H4 (cell line): ENCODE results near the gene ZNF200. TPM values are rescaled to one million over a fixed set of nuclear protein-coding genes. Genes with fewer than 3 reads are reported as not detected.
"Not testable (repeated sequence)": the region's sequence is repeated elsewhere in the genome, so short reads cannot be mapped to it uniquely, and the experiment has no call there.

Source experiments
- DNase-seq: peaks from one replicate; pipeline ENCODE4 v3.0.0-alpha.2; 2015; ENCODE audit warnings: low spot score
- total RNA-seq: library from RNA; depleted of rRNA; stranded (reverse); fragments of >200 nt; shearing (Covaris generic); gene quantifications from 2 replicates; pipeline ENCODE4 v1.2.3, GENCODE V29; 2014; rRNA removed

Gene ZNF200, protein sequence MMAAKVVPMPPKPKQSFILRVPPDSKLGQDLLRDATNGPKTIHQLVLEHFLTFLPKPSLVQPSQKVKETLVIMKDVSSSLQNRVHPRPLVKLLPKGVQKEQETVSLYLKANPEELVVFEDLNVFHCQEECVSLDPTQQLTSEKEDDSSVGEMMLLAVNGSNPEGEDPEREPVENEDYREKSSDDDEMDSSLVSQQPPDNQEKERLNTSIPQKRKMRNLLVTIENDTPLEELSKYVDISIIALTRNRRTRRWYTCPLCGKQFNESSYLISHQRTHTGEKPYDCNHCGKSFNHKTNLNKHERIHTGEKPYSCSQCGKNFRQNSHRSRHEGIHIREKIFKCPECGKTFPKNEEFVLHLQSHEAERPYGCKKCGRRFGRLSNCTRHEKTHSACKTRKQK
- total RNA-seq = 11.5 and 11.8 TPM in 2 replicates

DNA sequence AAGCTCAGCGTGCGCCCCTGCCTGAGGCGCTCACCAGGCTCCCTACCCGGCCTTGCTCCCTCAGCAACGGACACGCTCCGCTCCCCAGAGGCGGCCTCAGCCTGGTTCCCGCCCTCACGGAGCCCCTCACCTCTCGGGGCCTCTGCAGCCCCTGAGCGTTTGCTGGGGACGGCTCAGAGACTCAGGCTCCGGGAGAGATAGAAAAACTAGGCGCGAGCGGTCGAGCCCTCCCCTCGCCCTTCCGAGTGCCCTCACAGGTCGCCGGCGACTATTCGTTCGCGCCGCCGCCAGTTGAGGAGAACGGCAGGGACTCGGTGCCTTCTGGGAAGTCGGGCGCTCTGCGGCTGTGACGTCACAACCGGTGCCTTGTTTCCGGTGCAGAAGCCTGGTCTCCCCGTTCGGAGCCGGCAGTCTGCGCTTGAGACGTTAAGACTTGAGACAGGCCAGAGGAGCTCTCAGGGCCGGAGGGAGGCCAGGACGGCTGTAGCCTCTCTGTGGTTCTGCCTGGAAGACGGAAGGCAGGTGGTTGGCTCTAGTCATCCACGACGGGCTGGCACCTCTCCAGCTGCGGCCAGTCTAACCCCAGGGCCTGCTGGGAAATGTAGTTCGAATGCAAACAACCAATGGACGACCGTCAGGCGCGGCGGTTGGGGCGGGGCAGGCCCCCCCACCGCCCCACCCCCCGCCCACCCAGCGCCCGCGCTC lies at the start of gene ZNF200:
Gene ZNF200, minus strand, starts transcription at position 302 of the 705 bp plus-strand sequence. CDS start 1,403 bp downstream, outside the sequence.
- peak; percentile 95 for DNase-seq

DNA sequence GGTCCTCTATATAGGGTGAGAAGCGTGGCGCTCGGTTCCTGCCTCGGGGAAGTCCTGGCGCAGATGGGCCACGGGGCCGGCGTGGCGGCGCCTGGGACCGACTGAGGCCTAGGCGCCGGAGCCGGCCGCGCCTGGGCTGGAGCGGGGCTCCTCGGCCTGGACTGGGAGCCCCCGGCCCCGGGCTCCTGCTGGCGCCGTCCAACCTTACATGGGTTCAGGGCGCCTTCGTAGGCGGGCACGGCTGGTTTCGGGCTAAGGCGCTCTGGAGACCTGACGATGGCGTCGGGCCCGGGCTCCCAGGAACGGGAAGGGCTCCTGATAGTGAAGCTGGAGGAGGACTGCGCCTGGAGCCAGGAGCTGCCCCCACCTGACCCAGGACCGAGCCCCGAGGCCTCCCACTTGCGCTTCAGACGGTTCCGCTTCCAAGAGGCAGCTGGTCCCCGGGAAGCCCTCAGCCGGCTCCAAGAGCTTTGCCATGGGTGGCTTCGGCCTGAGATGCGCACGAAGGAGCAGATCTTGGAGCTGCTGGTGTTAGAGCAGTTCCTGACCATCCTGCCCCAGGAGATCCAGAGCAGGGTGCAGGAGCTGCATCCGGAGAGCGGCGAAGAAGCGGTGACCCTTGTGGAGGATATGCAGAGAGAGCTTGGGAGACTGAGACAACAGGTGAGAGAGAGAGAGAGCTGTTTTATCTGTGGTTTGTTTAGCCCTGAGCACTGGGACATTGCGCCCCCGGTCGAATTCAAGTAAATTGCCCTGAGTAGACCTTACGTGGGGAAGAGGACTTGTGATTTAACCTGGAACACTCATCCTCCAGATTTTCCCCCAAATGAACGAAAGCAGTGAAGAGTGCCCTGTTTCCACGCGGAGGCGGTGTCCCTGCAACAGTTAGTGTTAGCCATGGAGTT lies 48.8 kb upstream of the ZNF200 start:
- no peak for DNase-seq

DNA sequence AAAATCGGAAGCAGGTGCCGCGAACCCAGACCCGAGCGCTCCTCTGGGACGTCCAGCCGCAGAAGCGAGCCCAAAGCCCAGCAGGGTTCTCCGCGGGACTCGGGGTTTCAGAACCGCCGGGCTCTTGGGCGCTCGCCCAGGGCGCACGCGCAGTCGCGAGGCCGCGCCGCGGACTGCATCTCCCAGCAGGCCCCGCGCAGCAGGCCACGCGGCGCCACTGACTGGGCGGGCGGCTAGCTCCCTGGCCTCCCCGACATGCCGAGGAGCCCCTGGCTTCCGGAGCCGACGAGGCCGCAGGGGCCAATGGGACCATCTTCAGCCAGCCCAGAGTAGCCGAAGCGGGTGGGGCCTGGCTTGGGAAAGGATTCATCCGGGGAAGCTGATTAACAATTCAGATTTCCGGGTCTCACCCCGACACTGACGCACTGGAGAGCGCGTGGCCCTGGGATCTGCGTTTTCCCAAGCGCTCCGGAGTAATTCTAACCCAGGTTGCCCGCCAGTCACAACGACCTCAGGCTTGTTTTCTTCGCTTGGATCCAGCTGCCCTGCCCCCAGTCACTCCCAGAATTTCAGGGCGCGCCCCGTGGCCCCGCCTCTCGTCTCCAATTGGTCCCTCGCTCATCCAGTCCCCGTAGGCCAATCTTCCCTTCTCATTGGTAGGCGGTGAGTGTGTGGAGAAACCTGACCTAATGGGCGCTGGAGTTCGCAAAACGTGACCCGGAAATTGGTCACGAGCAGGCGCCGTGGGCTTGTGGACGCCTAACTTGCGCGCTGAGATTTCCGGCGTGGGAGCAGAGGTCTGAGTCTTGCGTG lies 48.0 kb upstream of the ZNF200 start, which contains the start of gene ZNF263:
Gene ZNF263, plus strand, starts transcription at position 762 of the 813 bp plus-strand sequence. CDS start 328 bp downstream, outside the sequence.
- peak; percentile 98 for DNase-seq

DNA sequence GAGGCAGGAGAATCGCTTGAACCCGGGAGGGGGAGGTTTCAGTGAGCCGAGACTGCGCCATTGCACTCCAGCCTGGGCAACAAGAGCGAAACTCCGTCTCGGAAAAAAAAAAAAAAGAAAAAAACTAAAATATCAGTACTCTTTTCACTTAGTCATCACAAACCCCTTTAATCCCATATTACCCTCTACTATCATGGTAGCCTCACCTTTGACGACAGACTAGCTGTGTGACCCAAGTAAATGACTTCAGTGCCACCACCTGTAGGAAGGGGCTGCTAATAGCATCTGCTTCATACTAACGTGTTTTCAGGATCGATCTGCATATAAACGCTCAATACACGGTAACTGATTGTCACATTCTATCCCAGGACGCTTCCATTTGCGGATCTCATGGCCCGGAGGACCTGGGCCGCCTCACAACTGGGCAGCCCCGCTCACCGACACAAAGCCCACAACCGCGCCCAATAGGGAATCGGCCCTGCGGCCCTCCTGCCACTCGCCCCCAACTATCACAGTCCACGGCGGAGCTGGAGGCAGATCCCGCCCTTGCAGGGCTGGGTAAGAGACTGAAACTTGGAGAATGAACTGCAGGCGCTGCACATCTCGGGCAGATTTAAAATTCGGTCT lies 47.3 kb upstream of the ZNF200 start:
- no peak for DNase-seq

DNA sequence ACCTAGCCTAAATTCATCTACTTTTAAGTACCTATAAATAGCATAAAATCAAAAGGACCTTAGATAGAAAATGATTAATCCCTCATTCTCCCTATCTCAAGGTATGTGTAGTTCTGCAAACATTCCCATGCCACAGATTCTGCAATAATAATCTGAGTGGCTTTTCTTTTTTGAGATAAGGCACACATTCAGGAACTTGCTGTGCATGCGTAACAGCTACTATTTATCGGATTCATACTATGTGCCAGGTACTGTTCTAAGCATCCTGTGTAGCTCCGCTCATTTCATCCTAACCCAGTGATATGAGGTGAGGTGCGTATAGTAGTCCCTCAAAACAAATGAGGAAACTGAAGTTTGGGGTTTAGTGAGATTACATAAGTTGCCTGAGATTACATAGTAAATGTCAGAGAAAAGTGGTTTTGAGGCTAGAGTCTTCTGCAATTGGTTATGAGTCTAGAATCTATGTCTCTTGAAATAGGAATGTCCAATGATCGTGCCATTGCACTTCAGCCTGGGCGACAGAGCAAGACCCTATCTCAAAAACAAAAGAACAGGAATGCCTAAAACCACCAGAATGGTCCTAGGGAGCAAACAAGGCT lies 46.4 kb upstream of the ZNF200 start:
- no peak for DNase-seq

DNA sequence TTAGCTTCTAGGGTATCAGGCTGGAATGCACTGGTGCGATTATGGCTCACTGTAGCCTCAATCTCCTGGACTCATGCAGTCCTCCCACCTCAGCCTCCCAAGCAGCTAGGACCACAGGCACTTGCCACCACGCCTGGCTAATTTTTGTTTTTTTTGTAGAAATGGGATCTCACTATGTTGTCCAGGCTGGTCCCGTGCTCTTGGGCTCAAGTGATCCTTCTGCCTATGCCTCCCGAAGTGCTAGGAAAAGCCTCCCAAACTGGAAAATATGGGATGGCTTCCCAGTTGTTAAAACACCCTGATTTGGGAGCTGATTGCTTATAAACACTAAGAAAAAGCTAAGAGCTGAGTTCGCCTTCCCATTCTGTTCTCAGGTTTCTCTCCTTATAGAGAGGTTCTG lies 41.7 kb upstream of the ZNF200 start:
- DNase-seq = no peak

DNA sequence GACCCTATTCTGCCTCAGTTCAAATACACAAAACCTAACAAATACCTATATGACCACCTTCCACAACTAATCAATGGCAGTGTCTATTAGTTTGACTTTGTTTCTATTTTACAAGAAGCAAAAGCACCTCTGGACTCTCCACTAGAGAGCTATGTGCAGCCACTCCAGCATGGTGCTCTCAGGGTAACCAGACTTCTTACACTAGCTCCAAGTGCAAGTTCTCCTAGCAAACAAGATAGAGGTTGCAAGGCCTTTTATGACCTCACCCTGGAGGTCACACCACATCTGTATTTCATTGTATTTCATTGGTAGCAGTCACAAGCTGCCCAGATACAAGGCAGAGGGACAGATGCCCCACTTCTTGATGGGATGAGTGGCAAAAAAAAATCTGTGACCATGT lies 40.0 kb upstream of the ZNF200 start:
- DNase-seq = no peak

DNA sequence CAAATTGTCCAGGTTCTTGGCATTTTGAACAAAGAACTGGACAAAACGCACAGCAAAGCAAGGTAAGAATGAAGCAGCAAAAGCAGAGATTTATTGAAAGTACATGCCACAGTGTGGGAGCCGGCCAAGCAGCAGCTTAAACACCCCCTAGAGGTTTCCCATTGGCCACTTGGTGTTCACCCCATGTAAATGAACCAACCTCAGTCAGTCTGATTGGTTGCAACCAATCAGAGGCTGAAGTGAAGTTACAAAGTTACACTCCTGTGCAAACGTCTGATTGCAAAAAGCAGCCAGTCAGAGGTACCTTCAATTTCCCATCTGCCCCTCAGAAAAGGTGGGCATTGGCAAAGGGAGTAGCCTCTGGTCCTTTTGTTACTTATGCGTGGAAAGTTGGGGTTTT lies 39.5 kb upstream of the ZNF200 start:
- DNase-seq = peak; percentile 42

DNA sequence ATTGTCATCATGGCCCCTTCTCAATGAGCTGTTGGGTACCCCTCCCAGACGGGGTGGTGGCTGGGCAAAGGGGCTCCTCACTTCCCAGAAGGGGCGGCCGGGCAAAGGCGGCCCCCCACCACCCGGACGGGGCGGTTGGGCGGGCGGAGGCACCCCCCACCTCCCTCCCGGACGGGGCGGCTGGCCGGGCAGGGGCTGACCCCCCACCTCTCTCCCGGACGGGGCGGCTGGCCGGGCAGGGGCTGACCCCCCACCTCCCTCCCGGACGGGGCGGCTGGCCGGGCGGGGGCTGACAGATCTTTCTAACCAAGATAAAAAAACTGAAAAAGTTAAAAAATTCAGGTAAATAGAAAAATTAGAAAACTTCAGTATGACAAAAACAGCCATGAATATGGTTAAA lies 36.3 kb upstream of the ZNF200 start:
- DNase-seq = not testable (repeated sequence)

DNA sequence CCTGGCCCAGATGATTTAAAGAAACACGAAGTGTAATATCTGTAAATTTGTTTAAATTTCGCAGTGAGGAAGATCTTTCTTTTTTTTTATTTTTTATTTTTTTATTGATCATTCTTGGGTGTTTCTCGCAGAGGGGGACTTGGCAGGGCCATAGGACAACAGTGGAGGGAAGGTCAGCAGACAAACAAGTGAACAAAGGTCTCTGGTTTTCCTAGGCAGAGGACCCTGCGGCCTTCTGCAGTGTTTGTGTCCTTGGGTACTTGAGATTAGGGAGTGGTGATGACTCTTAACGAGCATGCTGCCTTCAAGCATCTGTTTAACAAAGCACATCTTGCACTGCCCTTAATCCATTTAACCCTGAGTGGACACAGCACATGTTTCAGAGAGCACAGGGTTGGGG lies 35.8 kb upstream of the ZNF200 start:
- not testable (repeated sequence) for DNase-seq

DNA sequence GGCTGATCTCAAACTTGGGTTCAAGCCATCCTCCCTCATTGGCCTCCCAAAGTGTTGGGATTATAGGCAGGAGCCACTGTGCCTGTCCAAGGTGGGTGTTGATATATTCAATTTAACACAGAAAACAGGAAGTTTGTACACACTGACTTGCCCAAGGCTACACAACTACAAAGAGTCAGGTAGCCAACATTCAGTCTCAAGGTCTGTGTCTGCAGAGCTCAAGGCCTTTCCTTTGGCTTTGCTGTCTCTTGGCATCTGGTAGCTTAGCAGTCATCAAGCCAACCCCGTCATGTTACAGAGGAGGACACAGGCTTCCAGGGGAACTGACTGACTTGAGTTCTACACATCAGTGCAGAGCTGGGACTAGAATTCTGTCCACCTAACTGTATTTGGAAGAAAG lies 33.3 kb upstream of the ZNF200 start:
- no peak for DNase-seq

DNA sequence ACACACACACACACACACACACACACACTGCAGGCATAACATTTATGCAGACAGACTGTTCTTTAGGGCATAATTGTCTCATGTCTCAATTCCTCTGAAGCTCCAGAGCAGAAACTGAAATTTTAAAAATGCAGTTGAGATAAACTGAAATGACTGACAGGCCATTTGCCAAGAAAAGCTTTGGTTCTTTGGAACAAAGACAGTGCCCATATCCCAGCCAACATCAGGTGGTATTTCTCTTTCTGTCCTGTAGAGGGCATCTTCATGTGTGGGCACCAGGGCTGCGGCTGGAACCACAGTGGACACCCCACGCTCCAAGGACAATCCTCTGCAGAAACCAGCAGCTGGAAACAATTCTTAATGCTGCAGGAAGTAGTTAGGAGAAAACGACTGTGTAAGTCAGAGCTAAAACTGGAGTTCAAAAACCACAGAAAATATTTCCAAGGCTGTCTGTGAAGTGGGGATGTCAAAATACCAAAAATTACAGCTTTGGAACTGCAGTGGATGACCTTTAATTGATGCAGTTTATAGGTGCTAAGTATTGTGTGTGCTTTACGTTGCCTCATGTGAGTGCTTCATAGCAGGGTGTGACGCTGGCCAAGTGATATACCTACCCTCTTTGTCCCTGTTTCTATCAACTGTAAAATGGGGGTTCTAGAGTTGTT lies 32.0 kb upstream of the ZNF200 start:
- peak; percentile 64 for DNase-seq

DNA sequence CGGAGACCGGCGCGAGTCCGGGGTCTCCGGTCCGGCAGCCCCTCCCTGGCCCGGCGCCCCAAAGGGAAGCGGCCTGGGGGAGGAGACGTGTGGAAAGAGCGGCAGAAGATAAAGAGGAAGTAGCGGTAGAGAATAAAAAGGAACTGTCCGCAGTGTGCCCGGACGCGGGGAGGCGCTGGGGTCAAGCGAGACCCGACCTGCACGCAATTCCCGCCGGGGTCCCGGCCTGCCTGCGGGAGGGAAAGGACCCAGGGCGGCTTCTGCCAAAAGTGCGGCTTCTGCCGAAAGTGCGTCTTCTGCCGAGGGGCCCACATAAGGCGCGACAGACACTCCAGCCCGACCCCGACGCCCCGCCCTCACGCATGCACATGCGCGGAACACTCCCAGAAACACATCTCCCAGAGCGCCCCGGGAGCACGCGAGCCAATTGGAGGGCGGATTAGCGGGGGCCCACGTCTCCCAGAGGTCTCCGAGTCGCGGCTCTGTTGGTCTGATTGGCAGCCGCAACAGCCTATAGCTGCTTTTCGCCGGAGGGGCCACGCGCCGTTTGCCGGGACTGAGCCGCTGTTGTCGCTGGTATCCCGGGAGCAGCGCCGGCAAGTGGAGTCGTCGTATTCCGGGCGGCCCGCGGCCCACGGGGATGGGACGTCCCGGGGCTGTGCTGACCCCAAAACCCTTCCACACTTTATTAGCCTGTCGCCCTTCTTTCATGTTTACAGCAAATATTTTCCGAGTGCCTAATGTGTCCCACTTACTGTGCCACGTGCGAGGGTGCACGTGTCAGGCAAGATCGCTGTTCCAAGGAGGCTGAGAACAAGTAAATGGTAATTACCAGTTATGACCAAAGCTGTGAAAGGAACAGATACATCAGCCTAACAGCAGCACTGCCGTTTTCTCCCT lies 29.4 kb upstream of the ZNF200 start:
- peak; percentile 97 for DNase-seq

DNA sequence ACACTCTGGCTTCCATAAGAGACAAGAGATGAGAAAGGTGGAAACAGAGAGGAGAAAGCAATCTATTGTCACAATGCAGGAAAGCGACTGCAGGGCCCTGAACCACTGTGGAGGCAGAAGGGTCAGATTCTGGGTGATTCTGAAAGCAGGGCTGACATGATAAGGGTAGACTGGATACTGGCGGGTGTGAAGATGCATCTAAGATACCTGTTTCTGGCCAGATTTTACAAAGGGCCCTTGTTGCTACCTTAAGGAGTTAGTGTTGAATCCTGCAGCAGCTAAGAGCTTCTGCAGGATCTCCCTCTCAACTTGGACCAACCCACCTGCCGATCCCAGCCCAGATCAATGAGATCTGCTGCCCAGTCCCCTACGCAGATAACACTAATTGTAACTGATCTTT lies 27.6 kb upstream of the ZNF200 start:
- DNase-seq = no peak

DNA sequence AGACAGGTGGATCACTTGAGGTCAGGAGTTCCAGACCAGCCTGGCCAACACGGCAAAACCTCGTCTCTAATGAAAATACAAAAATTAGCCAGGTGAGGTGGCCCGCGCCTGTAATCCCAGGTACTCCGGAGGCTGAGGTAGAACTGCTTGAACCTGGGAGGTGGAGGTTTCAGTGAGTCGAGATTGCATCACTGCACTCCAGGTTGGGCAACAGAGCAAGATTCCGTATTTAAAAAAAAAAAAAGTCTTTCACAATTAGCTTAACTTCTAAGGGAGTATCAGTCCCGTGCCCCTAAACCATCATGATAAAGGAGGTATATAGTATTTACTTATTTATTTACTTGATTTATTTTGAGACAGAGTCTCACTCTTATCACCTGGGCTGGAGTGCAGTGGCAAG lies 24.9 kb upstream of the ZNF200 start:
- no peak for DNase-seq

DNA sequence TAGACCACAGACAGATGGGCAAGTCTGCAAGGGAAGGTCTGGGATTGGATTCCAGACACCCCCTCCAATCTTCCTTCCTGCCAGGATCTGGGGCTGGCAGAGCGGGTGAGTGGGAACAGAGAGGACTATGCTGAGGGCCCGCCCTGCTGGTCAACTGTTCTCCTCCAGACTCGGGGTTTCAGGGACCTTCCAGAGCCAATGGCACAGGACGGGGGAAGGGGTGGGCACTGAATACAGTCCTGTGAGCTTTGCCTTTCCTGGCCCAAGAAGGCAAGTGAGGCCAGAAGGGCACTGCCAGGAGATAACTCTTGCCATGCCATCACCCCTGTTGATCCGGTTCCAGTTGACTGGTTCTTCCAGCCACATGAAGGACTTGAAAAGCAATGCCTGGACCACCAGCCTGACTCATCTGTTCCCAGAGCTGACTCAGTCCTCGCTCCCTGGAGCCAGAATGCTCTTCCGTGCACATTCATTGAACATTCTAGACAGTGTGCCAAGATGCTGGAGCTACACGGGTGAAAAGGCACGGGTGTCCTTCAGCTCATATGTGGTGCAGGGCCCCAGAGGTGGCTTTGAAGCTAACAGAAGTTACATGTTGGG lies 22.0 kb upstream of the ZNF200 start:
- DNase-seq = peak; percentile 15

DNA sequence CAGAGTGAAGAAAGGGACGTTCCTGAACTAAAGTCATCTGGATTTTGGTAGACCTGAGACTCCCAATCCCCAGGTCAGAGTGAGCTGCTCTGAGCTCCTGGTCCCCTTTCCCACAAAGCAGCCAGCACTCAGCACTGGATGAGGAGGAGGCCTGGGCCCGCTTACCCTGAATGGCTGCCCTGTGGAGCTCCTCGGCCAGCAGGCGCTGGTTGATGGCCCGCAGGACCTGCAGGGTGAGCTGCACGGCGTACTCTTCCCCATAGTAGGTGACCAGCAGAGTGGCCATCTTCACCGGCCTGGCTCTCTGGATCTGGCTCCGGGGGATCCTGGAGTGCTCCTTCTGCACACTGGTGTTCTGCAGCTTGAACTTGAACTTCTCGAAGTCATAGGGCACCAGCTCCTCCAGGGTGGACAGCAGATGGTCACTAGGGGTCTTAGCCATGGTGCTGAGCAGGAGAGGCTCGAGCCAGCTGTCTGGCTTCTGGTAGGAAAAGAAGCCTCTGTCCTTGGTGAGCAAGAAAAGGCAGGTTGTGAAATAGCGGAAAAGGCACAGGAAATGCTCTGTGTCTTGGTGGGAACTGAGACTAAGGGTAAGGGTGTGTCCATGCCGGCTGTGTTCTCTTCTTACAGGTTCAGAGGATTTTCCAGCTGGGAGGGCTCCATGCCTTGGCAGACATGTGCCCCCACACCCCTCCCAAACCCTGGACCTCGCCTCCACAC lies 21.3 kb upstream of the ZNF200 start, which contains the start of gene MEFV:
Gene MEFV, minus strand, starts transcription at position 488 of the 720 bp plus-strand sequence. Its CDS starts 46 bp downstream, at position 442.
- DNase-seq = peak; percentile 19
